Tibial artery (tissue), 4 donors: Measurements from ENCODE around the gene C11orf71.
A peak's percentile ranks its signal among the peaks of the same experiment; 100 is the strongest.

Experiments used
- DNase-seq, 2 donors: peaks; one replicate each; pipeline ENCODE4 v3.0.0-alpha.2; 2019
- H3K27ac ChIP-seq, 2 donors: fragments of 200-600 bp; sonication (generic) in 1 of 2; 1 replicate in 1 of 2; 2 replicates in 1 of 2; pipeline ENCODE4 v1.5.1; 2018 to 2019; ENCODE audit warnings: mild to moderate bottlenecking in 1 of 2
- H3K27me3 ChIP-seq, 2 donors: fragments of 200-600 bp; sonication (generic) in 1 of 2; one replicate each; pipeline versions ENCODE4 v1.5.1 to v1.6.0; 2016 to 2019
- H3K36me3 ChIP-seq, 3 donors: fragments of 200-600 bp; sonication (generic) in 2 of 3; one replicate each; pipeline ENCODE4 v1.5.1; 2016 to 2019; ENCODE audit warnings: mild to moderate bottlenecking in 2 of 3
- H3K4me1 ChIP-seq, 4 donors: fragments of 200-600 bp; sonication (generic) in 2 of 4; 1 replicate in 3 of 4; 2 replicates in 1 of 4; pipeline ENCODE4 v1.5.1; 2016 to 2019
- H3K4me3 ChIP-seq, 2 donors: fragments of 200-600 bp; sonication (generic) in 1 of 2; 1 replicate in 1 of 2; 2 replicates in 1 of 2; pipeline ENCODE4 v1.5.1; 2018 to 2019; ENCODE audit warnings: mild to moderate bottlenecking in 2 of 2
- H3K9me3 ChIP-seq, 3 donors: fragments of 200-600 bp; sonication (generic) in 1 of 3; one replicate each; pipeline ENCODE4 v1.5.1; 2016 to 2019
- CTCF ChIP-seq, 2 experiments: fragments of 200-600 bp in 1 of 2; fragments of 450-650 bp in 1 of 2; IDR thresholded peaks; one replicate each; pipeline ENCODE4 v1.5.1; 2017 to 2019; ENCODE audit warnings: antibody characterized with exemption in 2 of 2, mild to moderate bottlenecking in 1 of 2, moderate library complexity in 1 of 2
- intact Hi-C: fragments of 100-400 bp; cut with DNase I; formaldehyde crosslinking; loops from one replicate; pipeline ENCODE4 v1.15.0; 2023; ENCODE audit warnings: low total_unique reads

C11orf71 gene

GRCh38 chr11:114377612-114378267 lies 22.6 kb downstream of the C11orf71 start:
- no peak overlapping the region for H3K27ac ChIP-seq
- H3K4me3 ChIP-seq = no peak overlapping the region
- peaks cover 0 to 30% (median 4%) of the 10 kb centered on the region in 4 donors for H3K4me1 ChIP-seq
- H3K27me3 ChIP-seq = no peaks in the 10 kb centered on the region
- intact Hi-C loops = no loop called here
- H3K36me3 ChIP-seq = no peaks in the 10 kb centered on the region
- no peak for TF ChIP-seq CTCF (IDR thresholded peaks at IDR 0.05)
- no peak for DNase-seq
- H3K9me3 ChIP-seq = no peaks in the 10 kb centered on the region

- no peaks in the 10 kb centered on the region for H3K27me3 ChIP-seq
- H3K36me3 ChIP-seq = no peaks in the 10 kb centered on the region
- peaks cover 0 to 30% (median 4%) of the 10 kb centered on the region in 4 donors for H3K4me1 ChIP-seq
- H3K27ac ChIP-seq = no peak overlapping the region
- no peak for TF ChIP-seq CTCF (IDR thresholded peaks at IDR 0.05)
- no peak for DNase-seq
- intact Hi-C loops = no loop called here
- no peak overlapping the region for H3K4me3 ChIP-seq
- no peaks in the 10 kb centered on the region for H3K9me3 ChIP-seq
Measured at GRCh38 chr11:114375052-114375451, 25.3 kb downstream of the C11orf71 start.

- H3K36me3 ChIP-seq = no peaks in the 10 kb centered on the region
- TF ChIP-seq CTCF (IDR thresholded peaks at IDR 0.05) = no peak
- no peaks in the 10 kb centered on the region for H3K9me3 ChIP-seq
- DNase-seq = no peak
- no peak overlapping the region for H3K4me3 ChIP-seq
- intact Hi-C loops = no loop called here
- H3K27ac ChIP-seq = no peak overlapping the region
- no peaks in the 10 kb centered on the region for H3K27me3 ChIP-seq
- H3K4me1 ChIP-seq = peaks cover 0 to 20% (median 11%) of the 10 kb centered on the region in 4 donors
Measured at GRCh38 chr11:114368918-114369680, 31.2 kb downstream of the C11orf71 start.

- intact Hi-C loops = no loop called here
- Histone ChIP-seq H3K27me3 (no peaks in the 10 kb centered on the region), H3K4me3 (no peak overlapping the region), H3K27ac (peak overlapping the region; percentile 35 to 36), H3K36me3 (no peaks in the 10 kb centered on the region), H3K4me1 (peaks cover 0 to 20% (median 11%) of the 10 kb centered on the region in 4 donors), H3K9me3 (no peaks in the 10 kb centered on the region)
- TF ChIP-seq CTCF (IDR thresholded peaks at IDR 0.05) = no peak
- DNase-seq = no peak
Measured at GRCh38 chr11:114367244-114367957, 32.9 kb downstream of the C11orf71 start.

GRCh38 chr11:114366331-114367243 lies 33.7 kb downstream of the C11orf71 start:
- no peak for DNase-seq
- Histone ChIP-seq H3K27me3 (no peaks in the 10 kb centered on the region), H3K36me3 (no peaks in the 10 kb centered on the region), H3K4me1 (peaks cover 0 to 20% (median 11%) of the 10 kb centered on the region in 4 donors), H3K4me3 (no peak overlapping the region), H3K27ac (peak overlapping the region; percentile 35 to 36), H3K9me3 (no peaks in the 10 kb centered on the region)
- TF ChIP-seq CTCF (IDR thresholded peaks at IDR 0.05) = no peak
- intact Hi-C loops = no loop called here
